Panc1 (cell line): ENCODE measurements around the gene P2RX4. TPM values are rescaled to one million over a fixed set of nuclear protein-coding genes. Genes with fewer than 3 reads are reported as not detected.

Experiments used
- ATAC-seq: fragments of 200-7000 bp; cut with Tn5 transposase; 2 replicates; pipeline ENCODE4 v1.9.1; 2020; ENCODE audit warnings: mild to moderate bottlenecking, moderate library complexity
- BruUV-seq: library from RNA; stranded (reverse); fragments of 400-500 nt; replicated peaks from 2 replicates; lab custom pipeline; 2021; lab: Mats Ljungman, UMichigan
- CTCF ChIA-PET: fragments of 300-600 bp; sonication (Branson Sonifier 250); formaldehyde crosslinking; loops from one replicate; lab custom pipeline; 2022; ENCODE audit warnings: antibody characterized with exemption; lab: Charles Lee
- POLR2A ChIA-PET: fragments of 300-600 bp; sonication (Branson Sonifier 250); formaldehyde crosslinking; loops from one replicate; lab custom pipeline; 2022; ENCODE audit warnings: antibody characterized with exemption; lab: Charles Lee
- DNase-seq: peaks from one replicate; pipeline ENCODE4 v3.0.0-alpha.2; 2010; ENCODE audit warnings: low read depth, low spot score
- H3K27ac ChIP-seq: 2 replicates; pipeline ENCODE4 v1.5.1; 2011; ENCODE audit warnings: mild to moderate bottlenecking, low read length, inconsistent platforms
- H3K27me3 ChIP-seq: fragments of 200-500 bp; sonication (Bioruptor generic); 2 replicates; pipeline ENCODE4 v1.6.0; 2014; ENCODE audit warnings: low read length, inconsistent platforms; ENCODE audit not compliant: control insufficient read depth, insufficient read depth
- H3K36me3 ChIP-seq: fragments of 200-500 bp; sonication (Bioruptor generic); 2 replicates; pipeline ENCODE4 v1.5.1; 2014; ENCODE audit warnings: inconsistent platforms, mild to moderate bottlenecking, low read length, moderate library complexity; ENCODE audit not compliant: control insufficient read depth, insufficient read depth
- H3K4me1 ChIP-seq: 2 replicates; pipeline ENCODE4 v1.5.1; 2011; ENCODE audit warnings: inconsistent platforms, mild to moderate bottlenecking, low read length, moderate library complexity; ENCODE audit not compliant: control insufficient read depth, insufficient read depth
- H3K4me3 ChIP-seq, 2 experiments: 2 replicates each; pipeline ENCODE4 v1.5.1; 2011 to 2012; ENCODE audit warnings: low read depth in 2 of 2, low read length in 2 of 2, mild to moderate bottlenecking in 2 of 2, inconsistent platforms in 1 of 2, moderate library complexity in 1 of 2
- H3K9me3 ChIP-seq: fragments of 200-500 bp; sonication (Bioruptor generic); 2 replicates; pipeline ENCODE4 v1.5.1; 2014; ENCODE audit warnings: low read depth, mild to moderate bottlenecking, inconsistent platforms, low read length, moderate library complexity; ENCODE audit not compliant: control insufficient read depth, insufficient read depth
- POLR2AphosphoS5 ChIP-seq: IDR thresholded peaks from 2 replicates; pipeline ENCODE4 v1.6.1; 2012; ENCODE audit warnings: mild to moderate bottlenecking, low read depth, low read length, moderate library complexity
- SIN3A ChIP-seq: IDR thresholded peaks from 2 replicates; pipeline ENCODE4 v1.6.1; 2012; ENCODE audit warnings: low read depth, mild to moderate bottlenecking, low read length, moderate library complexity, borderline replicate concordance; ENCODE audit not compliant: insufficient read depth
- TCF7L2 ChIP-seq: IDR thresholded peaks from 2 replicates; pipeline ENCODE4 v1.6.1; 2011; ENCODE audit warnings: mild to moderate bottlenecking, low read depth, low read length, inconsistent platforms
- in situ Hi-C: cut with HindIII; loops from 2 replicates; pipeline ENCODE4 v1.10.0; 2016; ENCODE audit warnings: low sequenced_read_pairs, low pct_unique_long_range_greater_than_20kb
- intact Hi-C: fragments of 100-400 bp; cut with micrococcal nuclease; formaldehyde crosslinking; loops from one replicate; pipeline ENCODE4 v1.10.0; 2022; ENCODE audit not compliant: unreplicated experiment
- total RNA-seq: library from RNA; stranded (reverse); gene quantifications from one replicate; pipeline ENCODE4 v1.2.1, GENCODE V29; 2021; ENCODE audit not compliant: unreplicated experiment
- TF ChIP-seq, protein P1 (sequence below): fragments of 450-650 bp; IDR thresholded peaks from 2 replicates; pipeline ENCODE4 v1.5.1; 2017; ENCODE audit warnings: mild to moderate bottlenecking
- TF ChIP-seq, protein P2 (sequence below), 2 experiments: IDR thresholded peaks; 2 replicates each; pipeline ENCODE4 v1.6.1; 2011 to 2012; ENCODE audit warnings: low read depth in 2 of 2, control low read depth in 1 of 2, low read length in 1 of 2, mild to moderate bottlenecking in 1 of 2, moderate library complexity in 1 of 2; ENCODE audit not compliant: insufficient read depth in 1 of 2

The P2RX4 gene
- total RNA-seq, 1 experiment from 2014 or later = 12.4 TPM

DNA sequence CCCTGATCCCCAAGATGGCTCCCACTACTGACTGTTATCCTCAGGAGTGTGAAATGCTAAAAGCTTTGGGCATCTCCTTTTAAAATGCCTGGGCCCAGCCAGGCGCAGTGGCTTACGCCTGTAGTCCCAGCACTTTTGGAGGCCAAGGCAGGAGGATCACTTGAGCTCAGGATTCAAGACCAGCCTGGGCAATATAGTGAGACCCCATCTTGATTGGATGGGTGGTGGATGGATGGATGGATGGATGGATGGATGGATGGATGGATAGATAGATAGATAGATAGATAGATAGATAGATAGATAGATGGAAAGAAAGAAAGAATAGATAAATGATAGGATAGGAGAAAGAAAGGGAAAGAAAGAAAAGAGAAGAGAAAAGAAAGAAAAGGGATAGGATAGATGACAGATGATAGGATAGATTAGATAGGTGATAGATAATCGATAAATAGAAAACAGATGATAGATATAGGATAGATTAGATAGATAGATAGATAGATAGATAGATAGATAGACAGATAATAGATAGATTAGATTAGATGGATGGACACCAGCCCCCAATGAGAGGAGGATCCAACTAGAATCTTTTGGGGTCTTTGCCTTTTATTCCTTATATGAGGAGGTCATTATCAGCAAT lies 9.5 kb downstream of the P2RX4 start:
- in situ Hi-C loops = no loop called here
- no peak for ATAC-seq
- CTCF ChIA-PET = no interaction called here

DNA sequence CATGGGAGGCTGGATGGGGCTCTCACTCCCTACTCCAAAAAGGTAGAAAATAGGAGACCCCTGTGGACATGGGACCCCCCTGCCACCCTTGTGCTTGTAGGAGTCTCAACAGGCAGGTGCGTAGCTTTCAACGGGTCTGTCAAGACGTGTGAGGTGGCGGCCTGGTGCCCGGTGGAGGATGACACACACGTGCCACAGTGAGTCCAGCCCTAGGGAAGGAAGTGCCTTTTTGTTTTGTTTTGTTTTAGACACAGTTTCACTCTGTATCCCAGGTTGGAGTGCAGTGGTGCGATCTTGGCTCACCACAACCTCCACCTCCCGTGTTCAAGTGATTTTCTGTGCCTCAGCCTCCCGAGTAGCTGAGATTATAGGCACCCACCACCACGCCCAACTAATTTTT lies 12.9 kb downstream of the P2RX4 start:
- Histone ChIP-seq H3K9me3 (no peaks in the 10 kb centered on the region), H3K4me3 (no peak overlapping the region), H3K36me3 (no peaks in the 10 kb centered on the region), H3K4me1 (no peaks in the 10 kb centered on the region), H3K27me3 (no peaks in the 10 kb centered on the region), H3K27ac (no peak overlapping the region)
- ATAC-seq = no peak
- TF ChIP-seq, protein P1, sequence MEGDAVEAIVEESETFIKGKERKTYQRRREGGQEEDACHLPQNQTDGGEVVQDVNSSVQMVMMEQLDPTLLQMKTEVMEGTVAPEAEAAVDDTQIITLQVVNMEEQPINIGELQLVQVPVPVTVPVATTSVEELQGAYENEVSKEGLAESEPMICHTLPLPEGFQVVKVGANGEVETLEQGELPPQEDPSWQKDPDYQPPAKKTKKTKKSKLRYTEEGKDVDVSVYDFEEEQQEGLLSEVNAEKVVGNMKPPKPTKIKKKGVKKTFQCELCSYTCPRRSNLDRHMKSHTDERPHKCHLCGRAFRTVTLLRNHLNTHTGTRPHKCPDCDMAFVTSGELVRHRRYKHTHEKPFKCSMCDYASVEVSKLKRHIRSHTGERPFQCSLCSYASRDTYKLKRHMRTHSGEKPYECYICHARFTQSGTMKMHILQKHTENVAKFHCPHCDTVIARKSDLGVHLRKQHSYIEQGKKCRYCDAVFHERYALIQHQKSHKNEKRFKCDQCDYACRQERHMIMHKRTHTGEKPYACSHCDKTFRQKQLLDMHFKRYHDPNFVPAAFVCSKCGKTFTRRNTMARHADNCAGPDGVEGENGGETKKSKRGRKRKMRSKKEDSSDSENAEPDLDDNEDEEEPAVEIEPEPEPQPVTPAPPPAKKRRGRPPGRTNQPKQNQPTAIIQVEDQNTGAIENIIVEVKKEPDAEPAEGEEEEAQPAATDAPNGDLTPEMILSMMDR = no peak
- TF ChIP-seq, protein P2, sequence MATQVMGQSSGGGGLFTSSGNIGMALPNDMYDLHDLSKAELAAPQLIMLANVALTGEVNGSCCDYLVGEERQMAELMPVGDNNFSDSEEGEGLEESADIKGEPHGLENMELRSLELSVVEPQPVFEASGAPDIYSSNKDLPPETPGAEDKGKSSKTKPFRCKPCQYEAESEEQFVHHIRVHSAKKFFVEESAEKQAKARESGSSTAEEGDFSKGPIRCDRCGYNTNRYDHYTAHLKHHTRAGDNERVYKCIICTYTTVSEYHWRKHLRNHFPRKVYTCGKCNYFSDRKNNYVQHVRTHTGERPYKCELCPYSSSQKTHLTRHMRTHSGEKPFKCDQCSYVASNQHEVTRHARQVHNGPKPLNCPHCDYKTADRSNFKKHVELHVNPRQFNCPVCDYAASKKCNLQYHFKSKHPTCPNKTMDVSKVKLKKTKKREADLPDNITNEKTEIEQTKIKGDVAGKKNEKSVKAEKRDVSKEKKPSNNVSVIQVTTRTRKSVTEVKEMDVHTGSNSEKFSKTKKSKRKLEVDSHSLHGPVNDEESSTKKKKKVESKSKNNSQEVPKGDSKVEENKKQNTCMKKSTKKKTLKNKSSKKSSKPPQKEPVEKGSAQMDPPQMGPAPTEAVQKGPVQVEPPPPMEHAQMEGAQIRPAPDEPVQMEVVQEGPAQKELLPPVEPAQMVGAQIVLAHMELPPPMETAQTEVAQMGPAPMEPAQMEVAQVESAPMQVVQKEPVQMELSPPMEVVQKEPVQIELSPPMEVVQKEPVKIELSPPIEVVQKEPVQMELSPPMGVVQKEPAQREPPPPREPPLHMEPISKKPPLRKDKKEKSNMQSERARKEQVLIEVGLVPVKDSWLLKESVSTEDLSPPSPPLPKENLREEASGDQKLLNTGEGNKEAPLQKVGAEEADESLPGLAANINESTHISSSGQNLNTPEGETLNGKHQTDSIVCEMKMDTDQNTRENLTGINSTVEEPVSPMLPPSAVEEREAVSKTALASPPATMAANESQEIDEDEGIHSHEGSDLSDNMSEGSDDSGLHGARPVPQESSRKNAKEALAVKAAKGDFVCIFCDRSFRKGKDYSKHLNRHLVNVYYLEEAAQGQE (IDR thresholded peaks at IDR 0.05; ENCODE audit: insufficient read depth in 1 of 2, low read depth in 2 of 2, low read length in 1 of 2) = no peak
- TF ChIP-seq POLR2AphosphoS5 (no peak), SIN3A (no peak), TCF7L2 (no peak)
- intact Hi-C loops = no loop called here
- ChIA-PET CTCF (no interaction called here), POLR2A (no interaction called here)
- no peak for DNase-seq
- in situ Hi-C loops = no loop called here
- no TSS peak for BruUV-seq

More for the DNA sequence above, 9.5 kb downstream of the P2RX4 start:
- Histone ChIP-seq H3K9me3 (no peaks in the 10 kb centered on the region), H3K27me3 (no peaks in the 10 kb centered on the region), H3K36me3 (no peaks in the 10 kb centered on the region), H3K4me1 (0 out of 2 replicates have a peak, but pooled peaks cover 3% of the 10 kb centered on the region), H3K4me3 (no peak overlapping the region), H3K27ac (no peak overlapping the region)
- DNase-seq = no peak
- intact Hi-C loops = no loop called here
- POLR2A ChIA-PET = interaction anchor here (0.7 kb wide), 1 partner anchor 22 kb away, joined by 3 read pairs; no protein-coding TSS in a partner anchor
- TF ChIP-seq TCF7L2 = no peak
- no peak for TF ChIP-seq SIN3A
- no peak for TF ChIP-seq POLR2AphosphoS5
- TF ChIP-seq, protein P1 = no peak
- TF ChIP-seq, protein P2 (IDR thresholded peaks at IDR 0.05; ENCODE audit: insufficient read depth in 1 of 2, low read depth in 2 of 2, low read length in 1 of 2) = no peak
- BruUV-seq = no TSS peak
